Measurements from ENCODE around the gene STX12. TPM values are rescaled to one million over a fixed set of nuclear protein-coding genes. Genes with fewer than 3 reads are reported as not detected.

The STX12 gene
- total and polyA plus RNA-seq, 2 experiments from 2014 or later, result 6.1 to 9.0 TPM

DNA sequence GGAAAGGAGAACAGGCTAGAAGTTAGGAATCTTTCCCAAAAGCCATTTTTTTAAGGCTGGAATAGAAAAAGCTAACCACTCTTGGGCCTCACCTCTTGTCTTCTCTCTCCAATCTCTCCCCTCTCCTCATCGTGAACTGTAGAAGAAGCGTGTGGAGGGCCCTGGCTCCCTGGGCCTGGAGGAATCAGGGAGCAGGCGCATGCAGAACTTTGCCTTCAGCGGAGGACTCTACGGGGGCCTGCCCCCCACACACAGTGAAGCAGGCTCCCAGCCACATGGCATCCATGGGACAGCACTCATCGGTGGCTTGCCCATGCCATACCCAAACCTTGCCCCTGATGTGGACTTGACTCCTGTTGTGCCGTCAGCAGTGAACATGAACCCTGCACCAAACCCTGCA lies 76.9 kb downstream of the STX12 start (continued):
- no peak for TF ChIP-seq STAT1 (IDR thresholded peaks at IDR 0.05; ENCODE audit: unreplicated experiment)
- TF ChIP-seq ZNF114 (CRISPR knock-in tag; IDR thresholded peaks at IDR 0.05), result no peak
- TF ChIP-seq, protein P1, sequence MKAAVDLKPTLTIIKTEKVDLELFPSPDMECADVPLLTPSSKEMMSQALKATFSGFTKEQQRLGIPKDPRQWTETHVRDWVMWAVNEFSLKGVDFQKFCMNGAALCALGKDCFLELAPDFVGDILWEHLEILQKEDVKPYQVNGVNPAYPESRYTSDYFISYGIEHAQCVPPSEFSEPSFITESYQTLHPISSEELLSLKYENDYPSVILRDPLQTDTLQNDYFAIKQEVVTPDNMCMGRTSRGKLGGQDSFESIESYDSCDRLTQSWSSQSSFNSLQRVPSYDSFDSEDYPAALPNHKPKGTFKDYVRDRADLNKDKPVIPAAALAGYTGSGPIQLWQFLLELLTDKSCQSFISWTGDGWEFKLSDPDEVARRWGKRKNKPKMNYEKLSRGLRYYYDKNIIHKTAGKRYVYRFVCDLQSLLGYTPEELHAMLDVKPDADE (IDR thresholded peaks at IDR 0.05), result no peak
- no peak for TF ChIP-seq CREB1 (CRISPR knock-in tag; IDR thresholded peaks at IDR 0.05; ENCODE audit: low read depth)
- no peak for TF ChIP-seq NANOG (IDR thresholded peaks at IDR 0.05; ENCODE audit: borderline replicate concordance)
- no peak for TF ChIP-seq JUNB (IDR thresholded peaks at IDR 0.05; ENCODE audit: unreplicated experiment)
- no peak for TF ChIP-seq CTCF (conservative IDR thresholded peaks at IDR 0.05; ENCODE audit: low read depth in 2 of 2)
- no peak for TF ChIP-seq EZH2phosphoT487 (IDR thresholded peaks at IDR 0.05; ENCODE audit: unreplicated experiment)

GRCh38 chr1:27855085-27855484 lies 82.1 kb downstream of the STX12 start:
- no peak for ATAC-seq
- Mint-ChIP-seq H3K27me3 (ENCODE audit: insufficient read depth, low read depth, poor library complexity) (peaks cover 13% of the 10 kb centered on the region), H3K9me3 (peaks cover 18% of the 10 kb centered on the region), H3K4me3 (no peak overlapping the region), H3K4me1 (peaks cover 6% of the 10 kb centered on the region), H3K36me3 (ENCODE audit: low read depth) (peaks cover 28% of the 10 kb centered on the region), H3K27ac (no peak overlapping the region)
- H3K4me1 ChIP-seq (ENCODE audit: insufficient read depth), result no peaks in the 10 kb centered on the region; the same call in 1 of the 2 replicates
- H3K36me3 ChIP-seq (ENCODE audit: insufficient read depth), result peaks cover 14% of the 10 kb centered on the region
- no peak overlapping the region for H3K27ac ChIP-seq (ENCODE audit: low read depth)
- no peak overlapping the region for H3K4me3 ChIP-seq
- DNase-seq (ENCODE audit: low spot score), result no peak
- H2AFZ ChIP-seq, result no peak overlapping the region
- H4K20me1 ChIP-seq (replicated peaks; ENCODE audit: insufficient read depth), result peaks cover 3% of the 10 kb centered on the region; the same call in 1 of the 2 replicates
- no peak overlapping the region for H3K4me2 ChIP-seq
- no peaks in the 10 kb centered on the region for H3K79me2 ChIP-seq (replicated peaks; ENCODE audit: insufficient read depth)
- H3K27me3 ChIP-seq (ENCODE audit: insufficient read depth), result no peaks in the 10 kb centered on the region
- H3F3A ChIP-seq (replicated peaks; ENCODE audit: low read depth), result peaks cover 8% of the 10 kb centered on the region; the same call in 1 of the 2 replicates
- H3K9me2 ChIP-seq (ENCODE audit: insufficient read depth), result no peaks in the 10 kb centered on the region
- TF ChIP-seq CREB1 (CRISPR knock-in tag; IDR thresholded peaks at IDR 0.05; ENCODE audit: low read depth) (no peak), JUNB (IDR thresholded peaks at IDR 0.05; ENCODE audit: unreplicated experiment) (no peak), STAT1 (IDR thresholded peaks at IDR 0.05; ENCODE audit: unreplicated experiment) (no peak), EZH2phosphoT487 (IDR thresholded peaks at IDR 0.05; ENCODE audit: unreplicated experiment) (no peak), REST (IDR thresholded peaks at IDR 0.05; ENCODE audit: unreplicated experiment) (no peak), CTCF (conservative IDR thresholded peaks at IDR 0.05; ENCODE audit: low read depth in 2 of 2) (no peak), POLR2AphosphoS5 (IDR thresholded peaks at IDR 0.05; ENCODE audit: low read depth) (no peak)

Measured in GM23338 (cell line).